Ishikawa (cell line): ENCODE measurements around the gene GBF1.

Experiments
- CREB1 ChIP-seq: IDR thresholded peaks from 2 replicates; pipeline ENCODE4 v1.6.1; 2012; ENCODE audit warnings: low read depth
- EGR1 ChIP-seq: IDR thresholded peaks from 2 replicates; pipeline ENCODE4 v1.6.1; 2012
- EP300 ChIP-seq: IDR thresholded peaks from 2 replicates; pipeline ENCODE4 v1.6.1; 2012; ENCODE audit warnings: borderline replicate concordance
- RAD21 ChIP-seq: IDR thresholded peaks from 2 replicates; pipeline ENCODE4 v1.6.1; 2012; ENCODE audit warnings: low read depth
- TAF1 ChIP-seq: IDR thresholded peaks from 2 replicates; pipeline ENCODE4 v1.6.1; 2012; ENCODE audit warnings: low read depth, mild to moderate bottlenecking
- TEAD4 ChIP-seq: IDR thresholded peaks from 2 replicates; pipeline ENCODE4 v1.6.1; 2012
- YY1 ChIP-seq: IDR thresholded peaks from 2 replicates; pipeline ENCODE4 v1.6.1; 2012; ENCODE audit warnings: low read depth
- TF ChIP-seq, protein P1 (sequence below): IDR thresholded peaks from 2 replicates; pipeline ENCODE4 v1.6.1; 2012; ENCODE audit warnings: low read depth, mild to moderate bottlenecking
- TF ChIP-seq, protein P2 (sequence below): IDR thresholded peaks from 2 replicates; pipeline ENCODE4 v1.6.1; 2012

DNA sequence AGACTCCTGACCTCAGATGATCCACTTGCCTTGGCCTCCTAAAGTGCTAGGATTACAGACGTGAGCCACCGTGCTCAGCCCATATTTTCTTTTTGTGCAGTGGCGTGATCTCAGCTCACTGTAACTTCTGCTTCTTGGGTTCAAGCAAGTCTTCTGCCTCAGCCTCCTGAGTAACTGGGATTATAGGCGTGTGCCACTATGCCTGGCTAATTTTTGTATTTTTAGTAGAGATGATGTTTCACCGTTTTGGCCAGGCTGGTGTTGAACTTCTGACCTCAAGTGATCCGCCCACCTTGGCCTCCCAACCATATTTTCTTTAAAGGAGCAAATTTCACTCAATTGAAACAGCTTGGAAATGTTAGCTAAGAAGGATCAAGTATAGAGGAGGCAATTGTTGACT, 16.5 kb downstream of the GBF1 start:
- no peak for TF ChIP-seq TAF1
- TF ChIP-seq EGR1, result no peak
- TF ChIP-seq, protein P1, sequence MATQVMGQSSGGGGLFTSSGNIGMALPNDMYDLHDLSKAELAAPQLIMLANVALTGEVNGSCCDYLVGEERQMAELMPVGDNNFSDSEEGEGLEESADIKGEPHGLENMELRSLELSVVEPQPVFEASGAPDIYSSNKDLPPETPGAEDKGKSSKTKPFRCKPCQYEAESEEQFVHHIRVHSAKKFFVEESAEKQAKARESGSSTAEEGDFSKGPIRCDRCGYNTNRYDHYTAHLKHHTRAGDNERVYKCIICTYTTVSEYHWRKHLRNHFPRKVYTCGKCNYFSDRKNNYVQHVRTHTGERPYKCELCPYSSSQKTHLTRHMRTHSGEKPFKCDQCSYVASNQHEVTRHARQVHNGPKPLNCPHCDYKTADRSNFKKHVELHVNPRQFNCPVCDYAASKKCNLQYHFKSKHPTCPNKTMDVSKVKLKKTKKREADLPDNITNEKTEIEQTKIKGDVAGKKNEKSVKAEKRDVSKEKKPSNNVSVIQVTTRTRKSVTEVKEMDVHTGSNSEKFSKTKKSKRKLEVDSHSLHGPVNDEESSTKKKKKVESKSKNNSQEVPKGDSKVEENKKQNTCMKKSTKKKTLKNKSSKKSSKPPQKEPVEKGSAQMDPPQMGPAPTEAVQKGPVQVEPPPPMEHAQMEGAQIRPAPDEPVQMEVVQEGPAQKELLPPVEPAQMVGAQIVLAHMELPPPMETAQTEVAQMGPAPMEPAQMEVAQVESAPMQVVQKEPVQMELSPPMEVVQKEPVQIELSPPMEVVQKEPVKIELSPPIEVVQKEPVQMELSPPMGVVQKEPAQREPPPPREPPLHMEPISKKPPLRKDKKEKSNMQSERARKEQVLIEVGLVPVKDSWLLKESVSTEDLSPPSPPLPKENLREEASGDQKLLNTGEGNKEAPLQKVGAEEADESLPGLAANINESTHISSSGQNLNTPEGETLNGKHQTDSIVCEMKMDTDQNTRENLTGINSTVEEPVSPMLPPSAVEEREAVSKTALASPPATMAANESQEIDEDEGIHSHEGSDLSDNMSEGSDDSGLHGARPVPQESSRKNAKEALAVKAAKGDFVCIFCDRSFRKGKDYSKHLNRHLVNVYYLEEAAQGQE, result no peak
- TF ChIP-seq, protein P2, sequence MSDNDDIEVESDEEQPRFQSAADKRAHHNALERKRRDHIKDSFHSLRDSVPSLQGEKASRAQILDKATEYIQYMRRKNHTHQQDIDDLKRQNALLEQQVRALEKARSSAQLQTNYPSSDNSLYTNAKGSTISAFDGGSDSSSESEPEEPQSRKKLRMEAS, result no peak
- TF ChIP-seq RAD21, result no peak
- no peak for TF ChIP-seq EP300
- TF ChIP-seq TEAD4, result no peak
- no peak for TF ChIP-seq YY1
- TF ChIP-seq CREB1, result no peak
